ENCODE measurements around the gene CACNA1C.

DNA sequence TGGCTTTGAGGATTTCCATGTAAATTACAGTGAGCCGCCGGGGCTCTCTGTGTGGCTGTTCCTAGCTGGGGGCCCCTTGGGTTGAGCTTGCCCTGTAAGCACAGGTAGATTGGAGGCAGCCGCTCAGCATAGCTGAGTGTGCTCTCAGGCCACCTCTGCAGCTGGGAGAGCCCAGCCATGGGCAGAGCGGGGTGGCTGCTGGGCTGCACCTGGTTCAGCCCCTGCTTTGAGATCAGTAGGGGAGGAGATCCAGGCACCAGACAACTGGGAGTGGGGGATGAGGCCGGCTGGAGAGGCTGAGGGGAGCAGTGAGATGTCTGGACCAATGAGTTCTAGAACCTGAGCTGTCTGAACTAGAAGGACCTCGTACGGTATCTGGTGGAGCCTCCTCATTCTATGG, 44.8 kb downstream of the CACNA1C start:
- TF ChIP-seq, protein P1, sequence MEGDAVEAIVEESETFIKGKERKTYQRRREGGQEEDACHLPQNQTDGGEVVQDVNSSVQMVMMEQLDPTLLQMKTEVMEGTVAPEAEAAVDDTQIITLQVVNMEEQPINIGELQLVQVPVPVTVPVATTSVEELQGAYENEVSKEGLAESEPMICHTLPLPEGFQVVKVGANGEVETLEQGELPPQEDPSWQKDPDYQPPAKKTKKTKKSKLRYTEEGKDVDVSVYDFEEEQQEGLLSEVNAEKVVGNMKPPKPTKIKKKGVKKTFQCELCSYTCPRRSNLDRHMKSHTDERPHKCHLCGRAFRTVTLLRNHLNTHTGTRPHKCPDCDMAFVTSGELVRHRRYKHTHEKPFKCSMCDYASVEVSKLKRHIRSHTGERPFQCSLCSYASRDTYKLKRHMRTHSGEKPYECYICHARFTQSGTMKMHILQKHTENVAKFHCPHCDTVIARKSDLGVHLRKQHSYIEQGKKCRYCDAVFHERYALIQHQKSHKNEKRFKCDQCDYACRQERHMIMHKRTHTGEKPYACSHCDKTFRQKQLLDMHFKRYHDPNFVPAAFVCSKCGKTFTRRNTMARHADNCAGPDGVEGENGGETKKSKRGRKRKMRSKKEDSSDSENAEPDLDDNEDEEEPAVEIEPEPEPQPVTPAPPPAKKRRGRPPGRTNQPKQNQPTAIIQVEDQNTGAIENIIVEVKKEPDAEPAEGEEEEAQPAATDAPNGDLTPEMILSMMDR (conservative IDR thresholded peaks at IDR 0.05), result no peak
- TF ChIP-seq ZFX (IDR thresholded peaks at IDR 0.05), result no peak

Measured in C4-2B (cell line).